SK-N-SH (cell line): ENCODE data around the gene TRPV2.

ENCODE experiments used
- CTCF ChIP-seq: fragments of 200-600 bp; sonication (generic); IDR thresholded peaks from 2 replicates; pipeline ENCODE4 v1.6.1; 2017; ENCODE audit warnings: antibody characterized with exemption, mild to moderate bottlenecking, moderate library complexity
- EZH2phosphoT487 ChIP-seq: fragments of 200-600 bp; sonication (generic); IDR thresholded peaks from 2 replicates; pipeline ENCODE4 v1.6.1; 2017; ENCODE audit warnings: low read depth, mixed run types, mild to moderate bottlenecking, antibody characterized with exemption, moderate library complexity, borderline replicate concordance
- GABPA ChIP-seq: IDR thresholded peaks from 2 replicates; pipeline ENCODE4 v1.4.0; 2012; ENCODE audit warnings: low read depth, mild to moderate bottlenecking
- JUND ChIP-seq: IDR thresholded peaks from 2 replicates; pipeline ENCODE4 v1.4.0; 2012
- MAX ChIP-seq: IDR thresholded peaks from 2 replicates; pipeline ENCODE4 v1.4.0; 2012; ENCODE audit warnings: low read depth
- MXI1 ChIP-seq: IDR thresholded peaks from 2 replicates; pipeline ENCODE4 v1.6.1; 2012; ENCODE audit warnings: mild to moderate bottlenecking, low read depth, low read length, improper control_type of control experiment
- NRF1 ChIP-seq: IDR thresholded peaks from 2 replicates; pipeline ENCODE4 v1.6.1; 2012; ENCODE audit warnings: low read depth, mild to moderate bottlenecking, low read length
- POLR2AphosphoS5 ChIP-seq: IDR thresholded peaks from 2 replicates; pipeline ENCODE4 v1.6.1; 2012; ENCODE audit warnings: low read depth, low read length
- RAD21 ChIP-seq: IDR thresholded peaks from 2 replicates; pipeline ENCODE4 v1.6.1; 2012; ENCODE audit warnings: mild to moderate bottlenecking, low read length
- RCOR1 ChIP-seq: fragments of 150-350 bp; IDR thresholded peaks from 2 replicates; pipeline ENCODE4 v1.6.1; 2017; ENCODE audit warnings: antibody characterized with exemption, low read length
- RFX5 ChIP-seq: IDR thresholded peaks from 2 replicates; pipeline ENCODE4 v1.6.1; 2012; ENCODE audit warnings: mild to moderate bottlenecking, improper control_type of control experiment, low read length
- SMC3 ChIP-seq: IDR thresholded peaks from 2 replicates; pipeline ENCODE4 v1.6.1; 2012; ENCODE audit warnings: low read depth, low read length, improper control_type of control experiment
- USF2 ChIP-seq: fragments of 150-350 bp; IDR thresholded peaks from 2 replicates; pipeline ENCODE4 v1.6.1; 2017; ENCODE audit warnings: antibody characterized with exemption, low read length, low read depth, borderline replicate concordance
- ZBTB33 ChIP-seq: IDR thresholded peaks from 2 replicates; pipeline ENCODE4 v1.4.0; 2012; ENCODE audit warnings: low read depth, borderline replicate concordance

GRCh38 chr17:16423226-16423872, 8.0 kb downstream of the TRPV2 start:
- TF ChIP-seq EZH2phosphoT487 (no peak), ZBTB33 (no peak), JUND (no peak), CTCF (no peak), RCOR1 (no peak), NRF1 (no peak), MXI1 (no peak), RAD21 (no peak), USF2 (no peak), POLR2AphosphoS5 (no peak), MAX (no peak), GABPA (no peak), RFX5 (no peak), SMC3 (no peak)
